Adrenal gland (tissue), 12 donors: ENCODE results near the gene ADD3. TPM values are rescaled to one million over a fixed set of nuclear protein-coding genes. Genes with fewer than 3 reads are reported as not detected.
A peak's percentile ranks its signal among the peaks of the same experiment; 100 is the strongest.
"Not testable (repeated sequence)": the region's sequence is repeated elsewhere in the genome, so short reads cannot be mapped to it uniquely, and the experiment has no call there.

Experiments
- DNase-seq, 7 donors: peaks; one replicate each; pipeline ENCODE4 v3.0.0-alpha.2; 2019 to 2020
- H3K27ac ChIP-seq, 5 donors: fragments of 200-600 bp; sonication (generic) in 4 of 5; 1 replicate in 3 of 5; 2 replicates in 2 of 5; pipeline versions ENCODE4 v1.5.1 to v1.8.0; 2016 to 2020; ENCODE audit warnings: mild to moderate bottlenecking in 1 of 5
- H3K27me3 ChIP-seq: fragments of 200-600 bp; 2 replicates; pipeline ENCODE4 v1.8.0; 2021
- H3K36me3 ChIP-seq, 2 donors: fragments of 200-600 bp; replicated peaks in 1 of 2; 1 replicate in 1 of 2; 2 replicates in 1 of 2; pipeline versions ENCODE4 v1.5.1 to v1.8.0; 2018 to 2022
- H3K4me1 ChIP-seq, 2 donors: fragments of 200-600 bp; replicated peaks in 1 of 2; 1 replicate in 1 of 2; 2 replicates in 1 of 2; pipeline versions ENCODE4 v1.5.1 to v1.8.0; 2018 to 2021
- H3K4me3 ChIP-seq, 4 donors: fragments of 200-600 bp; sonication (generic) in 3 of 4; one replicate each; pipeline ENCODE4 v1.5.1; 2016 to 2018
- H3K9me3 ChIP-seq, 3 donors: fragments of 200-600 bp; sonication (generic) in 1 of 3; replicated peaks in 1 of 3; 1 replicate in 2 of 3; 2 replicates in 1 of 3; pipeline versions ENCODE4 v1.5.1 to v1.8.0; 2016 to 2021
- CTCF ChIP-seq, 6 experiments: fragments of 450-650 bp in 4 of 6; fragments of 200-600 bp in 2 of 6; sonication (generic) in 1 of 6; IDR thresholded peaks; 1 replicate in 5 of 6; 2 replicates in 1 of 6; pipeline versions ENCODE4 v1.5.1 to v1.8.0; 2016 to 2021; ENCODE audit warnings: antibody characterized with exemption in 6 of 6, mild to moderate bottlenecking in 2 of 6, moderate library complexity in 1 of 6
- POLR2A ChIP-seq, 2 donors: fragments of 450-650 bp; IDR thresholded peaks; one replicate each; pipeline ENCODE4 v1.6.1; 2017; ENCODE audit warnings: antibody characterized with exemption in 2 of 2, mild to moderate bottlenecking in 2 of 2, moderate library complexity in 1 of 2
- WGBS, 4 donors: extraction: QIAGEN DNeasy Blood & Tissue Kit in 2 of 4; methylation state at CpG; one replicate each; pipeline versions ENCODE4 v1.1.5 to v1.1.7; 2013 to 2017; 5-methylcytosine and 5-hydroxymethylcytosine counted together
- intact Hi-C, 2 donors: fragments of 100-400 bp; cut with DNase I; formaldehyde crosslinking; loops; one replicate each; pipeline versions ENCODE4 v1.14.1 to v1.15.0; 2022 to 2023
- polyA plus RNA-seq, 3 donors: library from polyadenylated mRNA; stranded (reverse); fragments of 200-250 nt in 2 of 3; fragments of 350-450 nt in 1 of 3; fragmentation: Illumina TruSeq in 1 of 3; extraction: RNeasy Lipid Tissue Mini Kit (QIAGEN cat#74804) in 1 of 3; gene quantifications; one replicate each; pipeline ENCODE4 v1.2.3, GENCODE V29; 2013 to 2014
- total RNA-seq, 9 donors: library from RNA; depleted of rRNA in 4 of 9; stranded (reverse); fragments of >200 nt in 4 of 9; fragments of 120-200 nt in 1 of 9; fragmentation: NEBNext Ultra II Directional in 1 of 9; extraction: Animal tissue kit (Norgen Biotek cat#: 25700) in 1 of 9; gene quantifications; one replicate each; pipeline versions ENCODE4 v1.1.0 to v1.2.4, GENCODE V29; 2013 to 2023
- donor health status: healthy with polysubstance abuse.
- donor health status: Bipolar disorder and iron deficiency.
- donor health status: DM: yes; HTN: yes; CAD: no.
- donor health status: DM: no; HTN: no; CAD: no.
- donor health status: DM: no; HTN: no; CAD: no.
- donor health status: DM: yes; HTN: yes; CAD: no.

Gene ADD3
- total and polyA plus RNA-seq, 12 donors, result 15.6 to 122 (median 43.4) TPM

DNA sequence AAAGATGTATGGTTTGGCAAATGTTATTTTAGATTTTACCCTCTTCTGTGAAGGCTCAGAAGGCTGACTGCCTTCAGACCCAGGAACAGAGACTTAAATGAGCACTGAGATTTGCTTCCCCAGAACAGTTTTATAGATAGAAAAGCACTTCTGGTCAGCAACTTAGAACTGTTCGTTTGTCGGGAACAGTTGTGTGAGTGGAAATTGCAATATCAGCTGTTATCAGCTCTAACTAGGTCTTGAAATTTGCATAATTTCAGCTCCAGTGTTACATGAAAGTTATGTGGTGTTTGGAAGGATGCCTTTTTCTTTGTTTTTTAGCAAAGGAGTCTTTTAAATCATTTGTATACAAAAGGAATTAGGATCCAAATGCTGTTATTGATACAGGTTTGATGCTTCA is 115.8 kb downstream of the ADD3 start:
- Histone ChIP-seq H3K4me3 (no peak overlapping the region), H3K4me1 (no peaks in the 10 kb centered on the region), H3K36me3 (peaks cover 0 to 13% of the 10 kb centered on the region in 2 donors), H3K27ac (no peak overlapping the region), H3K9me3 (no peaks in the 10 kb centered on the region), H3K27me3 (no peaks in the 10 kb centered on the region)
- DNase-seq, result no peak
- TF ChIP-seq CTCF (IDR thresholded peaks at IDR 0.05) (no peak), POLR2A (IDR thresholded peaks at IDR 0.05) (no peak)
- intact Hi-C loops, result no loop called here
- 64 to 97% (median 90%) methylated on average over 2 of the region's 2 CpGs for WGBS, 4 donors

DNA sequence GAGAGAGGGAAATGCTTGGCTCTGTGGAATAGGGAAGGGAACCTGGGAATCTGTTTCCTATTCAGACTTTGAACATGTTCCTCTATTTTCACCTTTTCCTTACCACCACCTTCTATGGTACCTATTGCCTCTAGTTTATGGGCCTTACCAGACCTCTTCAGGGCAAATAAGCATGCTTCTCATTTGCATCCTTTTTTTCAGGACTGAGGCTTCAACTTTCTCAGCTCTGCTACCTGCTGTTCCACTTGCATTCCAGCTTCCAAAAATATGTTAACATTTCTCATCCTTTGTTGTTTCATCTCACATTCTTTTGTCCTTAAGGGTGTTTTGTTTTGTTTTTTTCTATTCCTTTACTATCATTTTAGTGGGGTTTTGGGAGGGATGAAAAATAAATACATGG is 121.7 kb downstream of the ADD3 start:
- Histone ChIP-seq H3K9me3 (no peaks in the 10 kb centered on the region), H3K36me3 (peaks cover 0 to 17% of the 10 kb centered on the region in 2 donors), H3K4me3 (no peak overlapping the region), H3K27ac (no peak overlapping the region), H3K27me3 (no peaks in the 10 kb centered on the region), H3K4me1 (no peaks in the 10 kb centered on the region)
- no peak for TF ChIP-seq CTCF (IDR thresholded peaks at IDR 0.05)
- no peak for TF ChIP-seq POLR2A (IDR thresholded peaks at IDR 0.05)
- DNase-seq, result no peak
- intact Hi-C loops, result no loop called here

- Histone ChIP-seq H3K36me3 (peaks cover 0 to 10% of the 10 kb centered on the region in 2 donors), H3K27ac (no peak overlapping the region), H3K27me3 (no peaks in the 10 kb centered on the region), H3K4me3 (no peak overlapping the region), H3K4me1 (peaks cover 4 to 9% of the 10 kb centered on the region in 2 donors), H3K9me3 (no peaks in the 10 kb centered on the region)
- DNase-seq, result no peak
- 83 to 95% (median 88%) methylated on average over 3 of the region's 3 CpGs for WGBS, 4 donors
- intact Hi-C loops, result loop anchor here in 1 of 2 donors (5.0 kb wide), 1 partner anchor 142 kb away; no protein-coding TSS in a partner anchor
- TF ChIP-seq CTCF (IDR thresholded peaks at IDR 0.05) (no peak), POLR2A (IDR thresholded peaks at IDR 0.05) (no peak)
Measured at GRCh38 chr10:110134917-110135316, 127.1 kb downstream of the ADD3 start.

GRCh38 chr10:110135836-110136235 is 128.1 kb downstream of the ADD3 start:
- not testable (repeated sequence) for DNase-seq, H3K9me3 ChIP-seq, H3K4me1 ChIP-seq, H3K27ac ChIP-seq, H3K36me3 ChIP-seq, H3K4me3 ChIP-seq, H3K27me3 ChIP-seq
- intact Hi-C loops, result loop anchor here in 1 of 2 donors (5.0 kb wide), 1 partner anchor 141 kb away; no protein-coding TSS in a partner anchor
- WGBS, 4 donors, result 85 to 88% (median 86%) methylated on average over 6 of the region's 6 CpGs

DNA sequence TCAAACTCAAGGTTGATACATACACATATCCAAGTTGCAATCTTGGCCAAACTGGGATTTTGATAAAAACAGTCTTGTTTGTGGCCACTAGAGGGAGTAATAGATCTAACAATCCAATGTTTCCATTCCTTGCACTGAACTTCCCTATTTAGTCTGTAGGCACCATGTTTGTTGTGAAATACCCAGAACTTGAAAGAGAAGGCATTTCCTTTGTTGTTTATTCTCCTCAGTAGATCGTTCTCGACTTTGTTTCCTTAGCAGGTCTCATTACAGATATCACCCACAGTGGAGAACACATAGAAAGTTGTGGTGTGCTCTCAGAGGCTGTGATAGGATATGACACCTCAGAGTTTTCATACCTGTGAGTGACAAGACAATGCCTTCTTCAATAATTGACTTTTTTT is 129.4 kb downstream of the ADD3 start:
- H3K4me1 ChIP-seq, result peaks cover 4 to 15% of the 10 kb centered on the region in 2 donors
- peaks cover 0 to 1% of the 10 kb centered on the region in 2 donors for H3K36me3 ChIP-seq
- DNase-seq, result no peak
- H3K27ac ChIP-seq, result peak overlapping the region in 3 of 5 donors; percentile 40 to 80 (median 74)
- H3K4me3 ChIP-seq, result peak overlapping the region in 1 of 4 donors; percentile 30
- no peaks in the 10 kb centered on the region for H3K9me3 ChIP-seq
- intact Hi-C loops, result loop anchor here in 1 of 2 donors (5.0 kb wide), 1 partner anchor 140 kb away; no protein-coding TSS in a partner anchor
- 0 to 2% (median 0%) methylated on average over 2 of the region's 2 CpGs for WGBS, 4 donors
- no peaks in the 10 kb centered on the region for H3K27me3 ChIP-seq
- TF ChIP-seq POLR2A (IDR thresholded peaks at IDR 0.05), result no peak
- peak; percentile 69 to 98 (median 92) for TF ChIP-seq CTCF (IDR thresholded peaks at IDR 0.05)
